Ishikawa (cell line): ENCODE data around the gene TXK.

ENCODE experiments used
- CEBPB ChIP-seq: IDR thresholded peaks from 2 replicates; pipeline ENCODE4 v1.6.1; 2012
- CREB1 ChIP-seq: IDR thresholded peaks from 2 replicates; pipeline ENCODE4 v1.6.1; 2012; ENCODE audit warnings: low read depth
- EGR1 ChIP-seq: IDR thresholded peaks from 2 replicates; pipeline ENCODE4 v1.6.1; 2012
- EP300 ChIP-seq: IDR thresholded peaks from 2 replicates; pipeline ENCODE4 v1.6.1; 2012; ENCODE audit warnings: borderline replicate concordance
- FOXM1 ChIP-seq: IDR thresholded peaks from 2 replicates; pipeline ENCODE4 v1.6.1; 2012; ENCODE audit warnings: low read depth, borderline replicate concordance
- NFIC ChIP-seq: IDR thresholded peaks from 2 replicates; pipeline ENCODE4 v1.6.1; 2012
- RAD21 ChIP-seq: IDR thresholded peaks from 2 replicates; pipeline ENCODE4 v1.6.1; 2012; ENCODE audit warnings: low read depth
- TAF1 ChIP-seq: IDR thresholded peaks from 2 replicates; pipeline ENCODE4 v1.6.1; 2012; ENCODE audit warnings: low read depth, mild to moderate bottlenecking
- TCF12 ChIP-seq: IDR thresholded peaks from 2 replicates; pipeline ENCODE4 v1.6.1; 2012; ENCODE audit warnings: low read depth
- TEAD4 ChIP-seq: IDR thresholded peaks from 2 replicates; pipeline ENCODE4 v1.6.1; 2012
- YY1 ChIP-seq: IDR thresholded peaks from 2 replicates; pipeline ENCODE4 v1.6.1; 2012; ENCODE audit warnings: low read depth
- ZBTB7A ChIP-seq: IDR thresholded peaks from 2 replicates; pipeline ENCODE4 v1.6.1; 2012; ENCODE audit warnings: low read depth
- TF ChIP-seq, protein P1 (sequence below): IDR thresholded peaks from 2 replicates; pipeline ENCODE4 v1.6.1; 2012; ENCODE audit warnings: low read depth, mild to moderate bottlenecking
- TF ChIP-seq, protein P2 (sequence below): IDR thresholded peaks from 2 replicates; pipeline ENCODE4 v1.6.1; 2012
- TF ChIP-seq, protein P3 (sequence below): IDR thresholded peaks from 2 replicates; pipeline ENCODE4 v1.6.1; 2012

The TXK gene

DNA sequence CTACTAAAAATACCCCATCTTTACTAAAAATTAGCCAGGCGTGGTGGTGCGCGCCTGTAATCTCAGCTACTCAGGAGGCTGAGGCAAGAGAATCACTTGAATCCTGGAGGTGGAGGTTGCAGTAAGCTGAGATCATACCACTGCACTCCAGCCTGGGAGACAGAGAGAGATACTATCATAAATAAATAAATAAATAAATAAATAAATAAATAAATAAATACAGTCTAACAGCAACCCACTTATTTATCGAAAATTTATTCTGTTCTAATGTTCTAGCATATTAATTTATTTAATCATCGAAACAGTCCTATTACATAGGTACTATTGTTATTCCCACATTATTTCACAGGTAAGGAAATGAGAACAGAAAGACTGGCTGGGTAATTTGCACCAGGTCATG, 18.2 kb upstream of the TXK start:
- no peak for TF ChIP-seq TAF1
- no peak for TF ChIP-seq CEBPB
- TF ChIP-seq YY1, result no peak
- TF ChIP-seq EGR1, result no peak
- no peak for TF ChIP-seq TEAD4
- no peak for TF ChIP-seq EP300
- TF ChIP-seq RAD21, result no peak
- TF ChIP-seq, protein P1, sequence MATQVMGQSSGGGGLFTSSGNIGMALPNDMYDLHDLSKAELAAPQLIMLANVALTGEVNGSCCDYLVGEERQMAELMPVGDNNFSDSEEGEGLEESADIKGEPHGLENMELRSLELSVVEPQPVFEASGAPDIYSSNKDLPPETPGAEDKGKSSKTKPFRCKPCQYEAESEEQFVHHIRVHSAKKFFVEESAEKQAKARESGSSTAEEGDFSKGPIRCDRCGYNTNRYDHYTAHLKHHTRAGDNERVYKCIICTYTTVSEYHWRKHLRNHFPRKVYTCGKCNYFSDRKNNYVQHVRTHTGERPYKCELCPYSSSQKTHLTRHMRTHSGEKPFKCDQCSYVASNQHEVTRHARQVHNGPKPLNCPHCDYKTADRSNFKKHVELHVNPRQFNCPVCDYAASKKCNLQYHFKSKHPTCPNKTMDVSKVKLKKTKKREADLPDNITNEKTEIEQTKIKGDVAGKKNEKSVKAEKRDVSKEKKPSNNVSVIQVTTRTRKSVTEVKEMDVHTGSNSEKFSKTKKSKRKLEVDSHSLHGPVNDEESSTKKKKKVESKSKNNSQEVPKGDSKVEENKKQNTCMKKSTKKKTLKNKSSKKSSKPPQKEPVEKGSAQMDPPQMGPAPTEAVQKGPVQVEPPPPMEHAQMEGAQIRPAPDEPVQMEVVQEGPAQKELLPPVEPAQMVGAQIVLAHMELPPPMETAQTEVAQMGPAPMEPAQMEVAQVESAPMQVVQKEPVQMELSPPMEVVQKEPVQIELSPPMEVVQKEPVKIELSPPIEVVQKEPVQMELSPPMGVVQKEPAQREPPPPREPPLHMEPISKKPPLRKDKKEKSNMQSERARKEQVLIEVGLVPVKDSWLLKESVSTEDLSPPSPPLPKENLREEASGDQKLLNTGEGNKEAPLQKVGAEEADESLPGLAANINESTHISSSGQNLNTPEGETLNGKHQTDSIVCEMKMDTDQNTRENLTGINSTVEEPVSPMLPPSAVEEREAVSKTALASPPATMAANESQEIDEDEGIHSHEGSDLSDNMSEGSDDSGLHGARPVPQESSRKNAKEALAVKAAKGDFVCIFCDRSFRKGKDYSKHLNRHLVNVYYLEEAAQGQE, result no peak
- no peak for TF ChIP-seq ZBTB7A
- TF ChIP-seq, protein P2, sequence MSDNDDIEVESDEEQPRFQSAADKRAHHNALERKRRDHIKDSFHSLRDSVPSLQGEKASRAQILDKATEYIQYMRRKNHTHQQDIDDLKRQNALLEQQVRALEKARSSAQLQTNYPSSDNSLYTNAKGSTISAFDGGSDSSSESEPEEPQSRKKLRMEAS, result no peak
- TF ChIP-seq, protein P3, sequence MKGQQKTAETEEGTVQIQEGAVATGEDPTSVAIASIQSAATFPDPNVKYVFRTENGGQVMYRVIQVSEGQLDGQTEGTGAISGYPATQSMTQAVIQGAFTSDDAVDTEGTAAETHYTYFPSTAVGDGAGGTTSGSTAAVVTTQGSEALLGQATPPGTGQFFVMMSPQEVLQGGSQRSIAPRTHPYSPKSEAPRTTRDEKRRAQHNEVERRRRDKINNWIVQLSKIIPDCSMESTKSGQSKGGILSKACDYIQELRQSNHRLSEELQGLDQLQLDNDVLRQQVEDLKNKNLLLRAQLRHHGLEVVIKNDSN, result no peak
- no peak for TF ChIP-seq TCF12
- TF ChIP-seq CREB1, result no peak
- no peak for TF ChIP-seq FOXM1

DNA sequence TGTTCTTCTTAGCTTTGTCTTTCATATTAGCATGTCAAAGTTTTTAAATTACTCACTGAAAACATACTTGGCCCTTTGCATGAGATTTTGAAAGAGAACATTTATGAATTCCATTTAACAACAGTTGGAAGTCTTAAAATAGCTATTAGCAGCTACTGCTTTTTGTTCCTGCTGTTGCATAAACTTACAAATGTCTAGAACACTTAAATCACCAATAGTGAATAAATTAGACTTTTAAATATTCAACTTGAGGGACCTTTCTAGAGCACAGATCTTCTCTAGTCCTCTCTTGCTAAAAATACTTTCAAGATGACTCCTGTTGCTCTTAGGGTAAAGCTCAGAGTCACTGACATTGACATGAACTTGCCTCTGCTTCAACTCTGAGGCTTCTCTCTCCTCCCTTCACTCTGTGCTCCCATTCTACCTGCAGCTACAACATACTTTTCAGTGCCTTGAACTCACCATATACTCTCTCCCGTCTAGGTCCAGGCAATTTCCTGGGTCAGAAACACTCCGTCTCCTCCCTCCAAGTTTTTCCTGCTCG, 15.8 kb upstream of the TXK start:
- no peak for TF ChIP-seq YY1
- TF ChIP-seq, protein P2, result no peak
- TF ChIP-seq CEBPB, result no peak
- TF ChIP-seq RAD21, result no peak
- no peak for TF ChIP-seq CREB1
- no peak for TF ChIP-seq TEAD4
- TF ChIP-seq, protein P1, result no peak
- no peak for TF ChIP-seq TCF12
- TF ChIP-seq EGR1, result no peak
- no peak for TF ChIP-seq FOXM1
- no peak for TF ChIP-seq NFIC
- TF ChIP-seq, protein P3, result no peak
- TF ChIP-seq ZBTB7A, result no peak
- no peak for TF ChIP-seq EP300
- TF ChIP-seq TAF1, result no peak

DNA sequence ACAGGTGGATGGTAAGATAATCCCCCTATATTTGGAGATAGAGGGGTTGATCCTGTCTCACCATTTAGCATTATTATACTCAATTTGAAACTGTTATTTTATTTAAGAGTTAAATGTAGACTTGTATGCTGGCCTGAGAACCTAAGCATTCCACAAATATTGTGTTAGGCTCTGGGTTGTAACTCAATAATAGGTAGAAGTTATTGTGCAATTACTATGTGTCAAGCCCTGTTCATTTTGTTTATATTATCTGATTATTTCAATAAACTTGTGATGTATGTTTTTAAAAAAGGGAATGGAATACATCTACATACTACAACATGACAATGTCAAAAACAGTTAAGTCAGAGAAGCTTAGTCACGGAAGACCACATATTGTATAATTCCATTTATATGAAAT, 13.6 kb upstream of the TXK start:
- TF ChIP-seq, protein P1, result no peak
- TF ChIP-seq RAD21 (no peak), TEAD4 (no peak), CEBPB (no peak), NFIC (no peak), CREB1 (no peak)

DNA sequence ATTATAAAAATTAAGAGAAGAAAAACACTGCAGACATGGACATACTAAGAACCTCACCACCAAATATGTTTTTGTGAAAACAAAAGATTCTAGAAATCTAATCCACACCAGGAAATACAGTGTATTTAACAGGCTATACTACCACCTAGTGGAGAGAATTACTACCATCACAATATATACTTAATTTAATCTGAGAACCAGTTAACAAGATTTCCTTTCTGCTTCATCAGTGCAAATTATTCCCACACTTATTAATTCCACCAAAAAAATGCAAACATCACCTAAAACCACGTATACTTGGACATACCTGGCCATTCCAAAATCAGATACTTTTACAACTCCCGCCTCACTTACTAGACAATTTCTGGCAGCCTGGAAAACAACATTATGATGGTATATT, 7.0 kb upstream of the TXK start:
- no peak for TF ChIP-seq NFIC
- peak; percentile 55 for TF ChIP-seq RAD21
- no peak for TF ChIP-seq YY1
- no peak for TF ChIP-seq FOXM1

DNA sequence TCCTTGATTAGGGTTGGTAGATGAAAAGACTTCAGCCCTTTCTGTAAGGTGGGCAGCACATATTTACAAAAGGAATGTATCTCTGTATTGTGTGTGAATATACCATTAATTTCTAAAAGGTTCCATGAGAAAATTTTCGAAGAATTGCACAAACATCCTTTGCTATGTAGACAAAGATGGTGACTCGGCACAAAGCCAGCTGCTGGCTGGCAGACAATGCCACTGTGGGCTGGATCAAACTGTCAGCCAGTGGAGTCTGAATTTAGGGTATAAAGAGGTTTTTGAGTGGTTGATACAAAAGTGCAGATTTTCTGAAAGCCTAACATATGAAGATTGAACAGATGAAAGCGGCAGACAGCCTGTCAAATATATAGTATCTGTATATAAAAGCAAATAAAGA, 5.6 kb upstream of the TXK start:
- TF ChIP-seq FOXM1 (no peak), TCF12 (no peak), EP300 (no peak), NFIC (no peak), CEBPB (no peak), EGR1 (no peak), TEAD4 (no peak), RAD21 (no peak), TAF1 (no peak), YY1 (no peak), ZBTB7A (no peak), CREB1 (no peak)
- TF ChIP-seq, protein P1, result no peak
- TF ChIP-seq, protein P3, result no peak
- TF ChIP-seq, protein P2, result no peak
